HG02840 (cell line): Measurements from ENCODE around the gene MCF2L2.
A peak's percentile ranks its signal among the peaks of the same experiment; 100 is the strongest.
"Not testable (repeated sequence)": the region's sequence is repeated elsewhere in the genome, so short reads cannot be mapped to it uniquely, and the experiment has no call there.

Experiments used
- ATAC-seq: cut with Tn5 transposase; IDR thresholded peaks from one replicate; pipeline ENCODE4 v1.9.1; 2021; ENCODE audit warnings: mild to moderate bottlenecking, moderate library complexity, moderate number of reproducible peaks; ENCODE audit not compliant: unreplicated experiment, low FRiP score

Gene MCF2L2

DNA sequence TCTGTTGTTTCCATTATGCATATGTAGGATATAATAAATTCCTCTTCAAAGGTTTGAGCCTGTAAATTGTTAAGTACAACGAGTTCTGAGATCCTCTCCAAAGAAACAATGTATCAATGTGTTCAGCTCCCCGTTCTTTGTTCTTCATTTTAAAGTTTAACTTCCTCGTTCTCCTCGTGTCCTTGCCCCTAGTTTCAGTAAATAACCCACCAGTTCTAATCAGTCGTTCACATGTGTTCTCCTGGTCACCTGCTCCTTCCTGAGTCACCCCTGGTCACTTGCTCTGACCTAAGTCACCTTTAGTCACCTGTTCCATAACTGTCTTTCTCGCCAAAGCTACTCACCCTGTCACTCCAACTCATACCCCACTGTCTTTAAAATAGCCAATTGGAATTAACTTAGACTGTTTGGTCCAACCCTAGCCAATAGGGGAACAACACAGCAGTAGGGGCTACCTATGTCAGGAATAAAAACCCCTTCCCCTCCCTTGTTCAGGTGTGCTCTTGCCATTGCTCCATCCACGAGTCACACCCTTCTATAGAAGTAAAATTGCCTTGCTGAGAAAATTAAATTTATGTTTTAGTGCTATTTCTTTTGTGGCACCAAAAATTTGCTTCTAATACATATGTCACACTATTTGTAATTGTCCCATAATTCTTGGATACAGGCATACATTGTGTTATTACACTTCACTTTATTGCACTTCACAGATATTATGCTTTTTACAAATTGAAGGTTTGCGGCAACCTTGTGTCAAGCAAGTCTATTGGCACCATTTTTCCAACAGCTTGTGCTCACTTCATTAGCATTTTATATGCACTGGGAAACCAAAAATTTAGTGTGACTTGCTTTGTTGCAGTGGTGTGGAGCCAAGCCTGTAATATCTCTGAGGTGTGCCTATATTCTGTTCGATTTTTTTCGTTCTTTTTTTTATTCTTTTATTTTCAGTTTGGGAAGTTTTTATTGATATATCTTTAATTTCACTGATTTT, 15.3 kb upstream of the MCF2L2 start:
- ATAC-seq, result no peak

DNA sequence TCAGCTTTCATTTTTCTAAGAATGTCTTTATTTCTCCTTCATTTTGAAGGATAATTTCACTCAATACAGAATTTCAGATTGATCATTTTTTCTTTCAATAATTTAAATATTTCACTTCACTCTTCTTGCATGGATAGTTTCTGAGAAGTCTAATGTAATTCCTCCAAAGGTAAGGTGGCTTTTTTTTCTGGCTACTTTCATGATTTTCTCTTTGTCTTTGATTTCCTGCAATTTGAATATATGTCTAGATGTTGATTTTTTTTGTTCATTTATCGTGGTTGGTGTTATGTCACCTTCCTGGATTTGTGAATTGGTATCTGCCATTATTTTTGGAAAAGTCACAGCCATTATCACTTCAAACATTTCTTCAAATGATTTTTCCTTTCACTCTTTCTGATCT, 14.6 kb upstream of the MCF2L2 start:
- ATAC-seq, result no peak

DNA sequence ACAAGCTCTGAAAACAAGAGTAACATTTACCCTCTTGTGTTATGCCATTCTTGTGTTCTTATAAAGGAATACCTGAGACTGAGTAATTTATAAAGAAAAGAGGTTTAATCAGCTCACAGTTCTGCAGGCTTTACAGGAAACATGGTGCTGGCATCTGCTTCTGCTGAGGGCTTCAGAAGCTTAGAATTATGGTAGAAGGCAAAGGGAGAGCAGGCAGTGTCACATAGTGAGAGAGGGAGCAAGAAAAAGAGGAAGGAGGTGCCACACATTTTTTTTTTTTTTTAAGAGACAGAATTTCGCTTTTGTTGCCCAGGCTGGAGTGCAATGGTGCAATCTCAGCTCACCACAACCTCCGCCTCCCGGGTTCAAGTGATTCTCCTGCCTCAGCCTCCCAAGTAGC, 12.1 kb upstream of the MCF2L2 start:
- ATAC-seq, result not testable (repeated sequence)

GRCh38 chr3:183439515-183439914, 11.1 kb upstream of the MCF2L2 start:
- ATAC-seq, result no peak

DNA sequence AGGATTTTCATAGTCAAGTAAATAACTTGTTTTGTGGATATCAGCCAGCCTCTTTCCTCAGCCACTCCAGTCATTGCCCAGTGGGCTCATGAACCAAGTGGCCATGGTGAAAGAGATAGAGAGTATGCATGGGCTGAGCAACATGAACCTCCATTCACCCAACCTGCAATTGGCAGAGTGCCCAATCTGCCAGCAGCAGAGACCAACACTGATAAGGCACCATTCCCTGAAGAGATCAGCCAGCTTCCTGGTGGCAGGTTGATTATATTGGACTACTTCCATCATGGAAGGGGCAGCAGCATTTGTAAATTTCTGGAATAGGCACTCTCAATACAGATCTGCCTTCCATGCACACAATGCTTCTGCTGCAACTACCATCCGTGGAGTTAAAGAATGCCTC, 10.3 kb upstream of the MCF2L2 start:
- no peak for ATAC-seq

DNA sequence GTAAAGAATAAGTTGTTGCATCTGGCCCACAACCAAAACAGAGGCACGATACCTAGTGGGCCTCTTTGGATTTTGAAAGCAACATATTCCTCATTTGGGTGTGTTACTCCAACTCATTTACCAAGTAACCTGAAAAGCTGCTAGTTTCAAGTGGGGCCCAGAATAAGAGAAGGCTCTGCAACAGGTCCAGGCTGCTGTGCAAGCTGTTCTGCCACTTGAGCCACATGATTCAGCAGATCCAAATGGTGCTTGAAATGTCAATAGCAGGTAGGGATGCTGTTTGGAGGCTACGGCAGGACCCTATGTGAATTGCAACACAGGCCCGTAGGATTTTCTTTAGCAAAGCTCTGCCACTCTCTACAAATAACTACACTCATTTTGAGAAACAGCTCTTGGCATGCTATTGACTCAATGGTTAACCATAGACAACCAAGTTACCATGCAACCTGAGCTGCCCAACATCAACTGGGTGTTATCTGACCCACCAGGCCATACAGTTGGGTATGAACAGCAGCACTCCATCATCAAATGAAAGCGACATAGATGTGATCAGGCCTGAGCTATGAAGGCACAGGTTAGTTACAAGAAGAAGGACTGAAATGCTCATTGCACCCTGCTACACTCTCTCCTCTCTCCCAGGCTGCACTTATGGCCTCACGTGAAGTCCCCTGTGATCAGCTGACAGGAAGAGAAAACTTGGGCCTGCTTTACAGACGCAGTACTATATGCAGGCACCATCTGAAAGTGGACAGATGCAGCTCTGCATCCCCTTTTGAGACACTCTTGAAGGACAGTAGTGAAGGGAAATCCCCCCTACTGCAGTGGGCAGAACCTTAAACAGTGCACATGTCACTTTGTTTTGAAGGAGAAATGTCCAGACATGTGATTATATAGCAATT, 9.5 kb upstream of the MCF2L2 start:
- ATAC-seq, result no peak

DNA sequence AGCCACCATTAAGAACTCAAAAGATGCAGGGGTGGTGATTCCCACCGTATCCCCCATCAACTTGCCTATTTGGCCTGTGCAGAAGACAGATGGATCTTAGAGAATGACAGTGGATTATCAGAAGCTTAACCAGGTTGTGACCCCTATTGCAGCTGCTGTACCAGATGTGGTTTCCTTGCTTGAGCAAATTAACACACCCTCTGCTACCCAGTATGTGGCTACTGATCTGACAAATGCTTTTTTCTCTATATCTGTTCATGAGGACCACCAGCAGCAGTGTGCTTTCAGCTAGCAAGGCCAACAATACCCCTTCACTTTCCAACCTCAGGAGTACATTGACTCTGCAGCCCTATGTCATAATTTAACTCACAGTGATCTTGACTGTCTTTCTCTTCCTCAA, 8.6 kb upstream of the MCF2L2 start:
- ATAC-seq, result no peak

GRCh38 chr3:183435661-183436060, 7.2 kb upstream of the MCF2L2 start:
- ATAC-seq, result peak; percentile 72

- ATAC-seq, result no peak
Observed at GRCh38 chr3:183434992-183435391, 6.6 kb upstream of the MCF2L2 start.

GRCh38 chr3:183434503-183434902, 6.1 kb upstream of the MCF2L2 start:
- ATAC-seq, result no peak

DNA sequence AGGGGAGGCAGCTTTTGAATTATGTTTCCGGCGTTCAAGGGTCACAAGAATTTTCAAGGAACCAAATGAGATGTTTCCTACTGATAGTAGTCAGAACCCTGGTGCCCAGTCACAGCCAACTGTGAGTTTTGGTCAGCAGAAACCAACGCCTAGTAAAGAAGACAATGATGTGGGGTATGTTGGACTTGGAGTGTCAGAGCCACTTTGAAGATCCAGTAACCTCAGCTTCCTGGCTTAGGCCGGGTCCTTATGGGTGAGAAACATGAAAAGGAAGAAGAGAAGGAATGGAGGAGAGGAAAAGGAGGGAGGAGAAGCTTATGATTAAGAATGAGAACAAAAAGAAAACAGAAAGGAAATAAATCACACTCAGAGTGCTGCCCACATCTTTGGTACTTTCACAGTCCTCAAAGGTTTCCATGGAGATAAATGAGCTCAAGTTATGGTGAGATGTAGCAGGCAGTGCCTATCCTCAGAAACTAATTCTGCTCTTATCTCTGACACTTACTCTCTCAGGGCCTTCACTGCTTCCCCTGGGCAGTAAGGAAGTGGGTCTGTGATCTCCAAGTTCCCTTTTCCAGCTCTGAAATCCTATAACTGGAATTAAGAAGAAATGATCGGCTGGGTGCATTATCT, 2.0 kb upstream of the MCF2L2 start:
- ATAC-seq, result no peak

DNA sequence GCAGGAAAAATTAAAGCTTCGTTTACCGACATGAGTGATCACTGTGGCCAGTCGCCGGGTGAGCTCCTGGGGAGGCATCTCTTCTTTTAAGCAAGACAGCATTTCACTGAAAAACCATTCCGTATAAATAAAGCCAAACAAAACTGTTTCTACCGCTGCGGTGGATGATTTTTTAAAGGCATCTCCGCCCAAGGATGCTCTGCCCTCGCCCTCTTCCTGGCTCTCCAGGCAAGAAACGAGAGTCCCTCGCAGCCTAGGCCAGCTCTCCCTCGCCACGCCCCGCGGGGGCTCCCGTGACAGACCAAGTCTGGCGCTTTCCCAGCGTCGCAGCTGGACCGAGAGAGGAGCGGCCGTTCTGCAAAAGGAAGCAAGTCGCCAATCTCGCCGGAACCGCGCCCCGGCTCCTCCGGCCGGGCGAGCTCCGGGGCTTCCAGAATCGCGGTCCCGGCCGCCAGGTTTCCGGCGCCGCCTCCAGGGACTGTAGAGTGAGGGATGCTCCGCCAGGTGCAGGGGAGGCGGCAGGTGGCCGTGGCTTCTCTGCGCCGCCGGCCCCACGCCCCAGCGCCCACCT, 458 bp downstream of the MCF2L2 start:
- ATAC-seq, result peak; percentile 21

- no peak for ATAC-seq
Observed at GRCh38 chr3:183427196-183427875, 1.1 kb downstream of the MCF2L2 start.

DNA sequence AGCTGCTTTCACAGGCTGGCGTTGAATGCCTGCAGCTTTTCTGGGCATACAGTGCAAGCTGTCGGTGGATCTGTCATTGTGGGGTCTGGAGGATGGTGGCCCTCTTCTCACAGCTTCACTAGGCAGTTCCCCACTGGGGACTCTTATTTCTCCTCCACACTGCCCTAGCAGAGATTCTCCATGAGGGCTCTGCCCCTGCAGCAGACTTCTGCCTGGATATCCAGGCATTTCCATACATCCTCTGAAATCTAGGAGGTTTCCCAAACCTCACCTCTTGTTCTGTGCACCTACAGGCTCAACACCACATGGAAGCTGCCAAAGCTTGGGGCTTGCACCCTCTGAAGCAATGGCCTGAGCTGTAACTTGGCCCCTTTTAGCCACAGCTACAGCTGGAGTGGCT, 9.6 kb downstream of the MCF2L2 start:
- ATAC-seq, result not testable (repeated sequence)

DNA sequence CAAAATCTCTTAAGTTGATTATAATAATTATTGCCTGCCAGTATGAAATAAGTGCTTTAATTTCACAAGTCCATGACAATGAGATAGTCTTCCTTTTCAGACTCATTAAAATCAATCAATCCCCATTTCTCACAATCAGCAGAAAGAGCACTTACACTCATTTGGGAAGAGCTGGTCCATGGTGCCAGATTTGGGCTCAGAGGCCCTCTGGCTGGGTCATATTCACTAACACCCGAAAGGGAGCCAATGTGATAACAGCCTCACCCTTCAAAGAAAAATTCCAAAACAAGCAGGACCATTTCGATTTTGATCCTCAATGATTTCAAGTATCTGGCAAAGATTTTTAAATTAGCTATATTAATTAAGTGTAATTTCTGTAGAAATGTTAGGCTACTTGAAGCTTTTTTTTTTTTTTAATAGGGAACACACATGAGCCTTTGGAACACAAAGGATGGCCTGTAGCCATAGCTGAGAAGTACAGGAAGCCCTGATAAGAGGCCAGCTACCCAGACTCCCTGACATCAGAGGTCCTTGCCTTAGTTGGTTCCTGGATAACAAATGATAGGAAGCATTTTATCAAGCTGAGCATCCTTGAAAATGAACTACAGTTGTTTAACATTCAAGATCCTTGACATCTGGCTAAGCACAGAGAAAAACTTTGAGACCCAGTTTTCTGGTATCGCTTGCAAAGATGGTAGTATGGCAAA, 17.1 kb downstream of the MCF2L2 start:
- no peak for ATAC-seq

GRCh38 chr3:183410759-183411158, 17.7 kb downstream of the MCF2L2 start:
- no peak for ATAC-seq

- ATAC-seq, result no peak
Observed at GRCh38 chr3:183410280-183410679, 18.1 kb downstream of the MCF2L2 start.

DNA sequence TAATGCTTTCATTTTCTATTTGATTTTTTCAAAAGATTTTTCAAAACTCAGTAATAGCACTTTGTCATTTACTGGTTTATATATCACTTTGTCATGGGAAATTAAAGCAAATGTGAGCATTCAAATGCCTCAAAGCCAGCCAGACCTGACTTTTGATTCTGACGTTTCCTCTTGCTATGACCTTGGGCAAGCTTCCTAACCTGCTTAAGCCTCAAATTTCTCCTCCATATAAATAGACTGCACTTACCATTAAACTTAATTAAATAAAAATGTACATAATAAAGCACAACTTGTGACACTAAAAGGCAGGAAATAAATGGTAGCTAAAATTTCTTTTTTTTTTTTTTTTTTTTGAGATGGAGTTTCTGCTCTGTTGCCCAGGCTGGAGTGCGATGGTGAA, 19.2 kb downstream of the MCF2L2 start:
- no peak for ATAC-seq

DNA sequence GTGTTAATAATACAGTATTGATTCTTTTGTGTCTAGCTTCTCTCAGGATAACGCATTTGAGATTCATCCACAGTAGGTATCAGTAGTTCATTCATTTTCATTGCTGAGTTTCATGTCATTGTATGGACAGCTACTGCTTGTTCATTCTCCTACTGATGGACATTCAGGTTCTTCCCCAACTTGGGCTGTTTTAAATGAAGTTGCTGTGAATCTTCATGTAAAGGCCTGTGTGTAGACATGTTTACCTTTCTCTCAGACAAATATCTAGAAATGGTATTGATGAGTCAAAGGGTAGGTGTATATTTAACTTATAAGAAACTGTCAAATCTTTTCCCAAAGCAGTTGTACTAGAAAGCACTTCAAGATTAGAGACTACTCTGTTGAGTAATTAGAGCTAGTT, 26.7 kb downstream of the MCF2L2 start:
- ATAC-seq, result no peak
